PC-9 (cell line): ENCODE results near the gene MAPKAPK5. TPM values are rescaled to one million over a fixed set of nuclear protein-coding genes. Genes with fewer than 3 reads are reported as not detected.

Experiments
- BruUV-seq: library from RNA; stranded (reverse); fragments of 400-500 nt; replicated peaks from 2 replicates; lab custom pipeline; 2021; lab: Mats Ljungman, UMichigan
- CTCF ChIA-PET: fragments of 300-600 bp; sonication (Branson Sonifier 250); formaldehyde crosslinking; loops from one replicate; lab custom pipeline; 2022; ENCODE audit warnings: antibody characterized with exemption; lab: Charles Lee
- POLR2A ChIA-PET: fragments of 300-600 bp; sonication (Branson Sonifier 250); formaldehyde crosslinking; loops from one replicate; lab custom pipeline; 2022; ENCODE audit warnings: antibody characterized with exemption; ENCODE audit not compliant: unreplicated experiment; lab: Charles Lee
- DNase-seq, 2 experiments: peaks; one replicate each; pipeline versions ENCODE4 v3.0.0 to v3.0.0-alpha.2; 2015 to 2022; ENCODE audit warnings: mixed read lengths in 1 of 2
- H2AFZ ChIP-seq: fragments of 200-600 bp; sonication (generic); 2 replicates; pipeline ENCODE4 v1.8.1; 2017; ENCODE audit warnings: antibody characterized with exemption
- H3F3A ChIP-seq: fragments of 200-600 bp; sonication (generic); 2 replicates; pipeline ENCODE4 v1.8.1; 2017; ENCODE audit warnings: antibody characterized with exemption, mild to moderate bottlenecking, low read depth; ENCODE audit not compliant: insufficient read depth
- H3K27ac ChIP-seq: fragments of 200-600 bp; sonication (generic); 2 replicates; pipeline ENCODE4 v1.6.1; 2016; ENCODE audit warnings: mixed run types
- H3K27me3 ChIP-seq: fragments of 200-600 bp; sonication (generic); 2 replicates; pipeline ENCODE4 v1.6.1; 2016; ENCODE audit warnings: low read depth, mixed run types; ENCODE audit not compliant: insufficient read depth
- H3K36me3 ChIP-seq: fragments of 200-600 bp; sonication (generic); 2 replicates; pipeline ENCODE4 v1.6.1; 2016; ENCODE audit warnings: low read depth, mixed run types
- H3K4me1 ChIP-seq: fragments of 200-600 bp; sonication (generic); replicated peaks from 2 replicates; pipeline ENCODE4 v1.6.1; 2016; ENCODE audit warnings: mixed run types; ENCODE audit not compliant: insufficient read depth
- H3K4me2 ChIP-seq: fragments of 200-600 bp; sonication (generic); 2 replicates; pipeline ENCODE4 v1.6.1; 2017; ENCODE audit warnings: mixed run types
- H3K4me3 ChIP-seq: fragments of 200-600 bp; sonication (generic); 2 replicates; pipeline ENCODE4 v1.6.1; 2016; ENCODE audit warnings: mixed run types
- H3K79me2 ChIP-seq: fragments of 200-600 bp; sonication (generic); 2 replicates; pipeline ENCODE4 v1.6.1; 2017; ENCODE audit warnings: low read depth, mixed run types
- H3K9me2 ChIP-seq: fragments of 200-600 bp; sonication (generic); 2 replicates; pipeline ENCODE4 v1.8.1; 2017; ENCODE audit warnings: mild to moderate bottlenecking; ENCODE audit not compliant: insufficient read depth
- H3K9me3 ChIP-seq: fragments of 200-600 bp; sonication (generic); 2 replicates; pipeline ENCODE4 v1.8.1; 2016; ENCODE audit warnings: low read depth; ENCODE audit not compliant: insufficient read depth
- H4K20me1 ChIP-seq: fragments of 200-600 bp; sonication (generic); 2 replicates; pipeline ENCODE4 v1.8.1; 2017; ENCODE audit not compliant: insufficient read depth
- CTCF ChIP-seq: fragments of 200-600 bp; sonication (generic); conservative IDR thresholded peaks from 2 replicates; pipeline ENCODE4 v1.6.1; 2017; ENCODE audit warnings: mixed run types, antibody characterized with exemption, mild to moderate bottlenecking, moderate library complexity
- EZH2 ChIP-seq: fragments of 200-600 bp; sonication (generic); IDR thresholded peaks from 2 replicates; pipeline ENCODE4 v1.8.0; 2017; ENCODE audit warnings: antibody characterized with exemption, low read depth
- intact Hi-C: fragments of 100-400 bp; cut with micrococcal nuclease; formaldehyde crosslinking; loops from one replicate; pipeline ENCODE4 v1.10.0; 2022; ENCODE audit not compliant: unreplicated experiment
- total RNA-seq: library from RNA; stranded (reverse); gene quantifications from 2 replicates; pipeline ENCODE4 v1.2.3, GENCODE V29; 2021

MAPKAPK5 gene
- total RNA-seq, 1 experiment from 2014 or later: 45.0 TPM

- no peak overlapping the region for H3K27ac ChIP-seq
- peaks cover 7% of the 10 kb centered on the region; the same call in 1 of the 2 replicates for H3F3A ChIP-seq
- ChIA-PET POLR2A (no interaction called here), CTCF (no interaction called here)
- H3K4me2 ChIP-seq: no peak overlapping the region
- H3K9me2 ChIP-seq: no peaks in the 10 kb centered on the region
- no peaks in the 10 kb centered on the region for H3K4me1 ChIP-seq
- intact Hi-C loops: no loop called here
- H2AFZ ChIP-seq: no peak overlapping the region
- no peaks in the 10 kb centered on the region for H3K79me2 ChIP-seq
- H3K27me3 ChIP-seq: no peaks in the 10 kb centered on the region
- no peaks in the 10 kb centered on the region for H4K20me1 ChIP-seq
- no peaks in the 10 kb centered on the region for H3K9me3 ChIP-seq
- TF ChIP-seq EZH2 (no peak), CTCF (no peak)
- BruUV-seq: no TSS peak
- no peak overlapping the region for H3K4me3 ChIP-seq
- peaks cover 17% of the 10 kb centered on the region for H3K36me3 ChIP-seq
- no peak for DNase-seq
Measured at GRCh38 chr12:111893287-111893686, 51.3 kb downstream of the MAPKAPK5 start.

GRCh38 chr12:111894556-111894955 lies 52.5 kb downstream of the MAPKAPK5 start:
- H3K9me3 ChIP-seq: no peaks in the 10 kb centered on the region
- H3K4me3 ChIP-seq: no peak overlapping the region
- no peaks in the 10 kb centered on the region for H3K27me3 ChIP-seq
- no peak overlapping the region for H2AFZ ChIP-seq
- ChIA-PET POLR2A (interaction anchor here (0.6 to 0.7 kb wide), 2 partner anchors 502 to 525 kb away, joined by 15 to 17 read pairs; no protein-coding TSS in a partner anchor), CTCF (no interaction called here)
- intact Hi-C loops: no loop called here
- no peak overlapping the region for H3K4me2 ChIP-seq
- H3K4me1 ChIP-seq: no peaks in the 10 kb centered on the region
- H3K9me2 ChIP-seq: no peaks in the 10 kb centered on the region
- TF ChIP-seq CTCF (no peak), EZH2 (no peak)
- H3K79me2 ChIP-seq: no peaks in the 10 kb centered on the region
- no peak for DNase-seq
- no peaks in the 10 kb centered on the region for H4K20me1 ChIP-seq
- peaks cover 11% of the 10 kb centered on the region for H3K36me3 ChIP-seq
- no TSS peak for BruUV-seq
- peaks cover 7% of the 10 kb centered on the region; the same call in 1 of the 2 replicates for H3F3A ChIP-seq
- H3K27ac ChIP-seq: no peak overlapping the region

- Histone ChIP-seq H3K9me2 (no peaks in the 10 kb centered on the region), H3K9me3 (no peaks in the 10 kb centered on the region), H4K20me1 (no peaks in the 10 kb centered on the region), H3F3A (peaks cover 3% of the 10 kb centered on the region; the same call in 1 of the 2 replicates), H3K36me3 (no peaks in the 10 kb centered on the region; the same call in 1 of the 2 replicates), H3K27me3 (no peaks in the 10 kb centered on the region), H3K4me1 (no peaks in the 10 kb centered on the region), H3K4me2 (no peak overlapping the region), H3K4me3 (no peak overlapping the region), H3K79me2 (no peaks in the 10 kb centered on the region), H3K27ac (no peak overlapping the region), H2AFZ (no peak overlapping the region)
- POLR2A ChIA-PET: no interaction called here
- BruUV-seq: no TSS peak
- intact Hi-C loops: no loop called here
- CTCF ChIA-PET: no interaction called here
- TF ChIP-seq CTCF (no peak), EZH2 (no peak)
- no peak for DNase-seq
Measured at GRCh38 chr12:111901182-111901581, 59.2 kb downstream of the MAPKAPK5 start.
